Gastrocnemius medialis (tissue), 4 donors: ENCODE data around the gene AGAP1.

Experiments
- CTCF ChIP-seq, 5 experiments: fragments of 450-650 bp in 3 of 5; fragments of 200-600 bp in 2 of 5; sonication (generic) in 2 of 5; IDR thresholded peaks in 4 of 5; conservative IDR thresholded peaks in 1 of 5; 1 replicate in 4 of 5; 2 replicates in 1 of 5; pipeline ENCODE4 v1.5.1; 2016 to 2019; ENCODE audit warnings: antibody characterized with exemption in 5 of 5, mild to moderate bottlenecking in 3 of 5, moderate library complexity in 3 of 5
- POLR2A ChIP-seq, 2 donors: fragments of 450-650 bp; IDR thresholded peaks; one replicate each; pipeline ENCODE4 v1.6.1; 2017; ENCODE audit warnings: antibody characterized with exemption in 2 of 2, mild to moderate bottlenecking in 2 of 2, moderate library complexity in 2 of 2

DNA sequence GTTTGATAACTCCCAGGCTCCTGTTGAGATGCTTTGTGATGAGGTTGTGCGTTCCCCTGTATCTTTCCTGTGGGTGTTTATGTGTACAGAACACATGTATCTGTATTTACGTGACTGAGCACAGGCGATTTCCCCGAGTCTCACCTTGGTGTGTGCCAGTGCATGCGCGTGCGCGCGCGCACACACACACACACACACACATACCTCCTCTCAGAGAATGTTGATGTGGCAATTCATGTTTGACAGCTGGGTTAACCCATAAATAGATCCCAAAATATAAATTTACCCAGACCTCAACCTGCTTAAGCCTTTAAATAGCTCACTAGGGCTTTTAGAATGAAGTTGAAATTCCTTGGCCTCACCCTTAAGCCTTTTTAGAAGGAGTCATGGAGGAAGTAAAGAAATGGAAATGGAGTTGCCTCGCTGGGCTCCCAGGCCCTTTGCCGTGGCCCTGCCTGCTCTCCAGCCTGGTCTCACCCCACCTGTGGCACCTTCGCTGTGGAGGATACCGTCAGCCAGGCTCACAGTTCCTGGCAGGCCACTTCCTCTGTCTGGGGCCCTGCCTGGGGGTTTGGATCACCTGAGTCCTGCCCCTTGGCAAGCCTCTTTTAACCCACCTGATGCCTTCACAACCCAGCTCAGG, 20.3 kb downstream of the AGAP1 start:
- TF ChIP-seq CTCF (IDR thresholded peaks at IDR 0.05 in 4 of 5, conservative IDR thresholded peaks at IDR 0.05 in 1 of 5) (no peak), POLR2A (IDR thresholded peaks at IDR 0.05) (no peak)
